Activated naive CD4-positive, alpha-beta T cell treated with anti-CD3 and anti-CD28 coated beads, Interleukin-2, amount 50 U/mL, for 24 hours (primary cell): ENCODE data around the gene UTP14C.
A peak's percentile ranks its signal among the peaks of the same experiment; 100 is the strongest.

Source experiments
- H3K27ac Mint-ChIP-seq: one replicate; pipeline ENCODE4 v1.8.0; 2021; ENCODE audit warnings: mild to moderate bottlenecking, mixed read lengths
- H3K27me3 Mint-ChIP-seq: one replicate; pipeline ENCODE4 v1.8.0; 2021; ENCODE audit warnings: mixed read lengths
- H3K36me3 Mint-ChIP-seq: one replicate; pipeline ENCODE4 v1.8.0; 2021; ENCODE audit warnings: mixed read lengths
- H3K4me1 Mint-ChIP-seq: one replicate; pipeline ENCODE4 v1.8.0; 2021; ENCODE audit warnings: mixed read lengths
- H3K4me3 Mint-ChIP-seq: one replicate; pipeline ENCODE4 v1.8.0; 2021; ENCODE audit warnings: mild to moderate bottlenecking, mixed read lengths
- H3K9me3 Mint-ChIP-seq: one replicate; pipeline ENCODE4 v1.8.0; 2021; ENCODE audit warnings: mixed read lengths

Gene UTP14C

GRCh38 chr13:51997641-51998330, 26.7 kb upstream of the UTP14C start:
- H3K4me3 Mint-ChIP-seq = no peak overlapping the region
- no peak overlapping the region for H3K27ac Mint-ChIP-seq
- no peaks in the 10 kb centered on the region for H3K4me1 Mint-ChIP-seq
- no peaks in the 10 kb centered on the region for H3K27me3 Mint-ChIP-seq
- no peaks in the 10 kb centered on the region for H3K9me3 Mint-ChIP-seq
- no peaks in the 10 kb centered on the region for H3K36me3 Mint-ChIP-seq

- Mint-ChIP-seq H3K9me3 (no peaks in the 10 kb centered on the region), H3K27me3 (no peaks in the 10 kb centered on the region)
Measured at GRCh38 chr13:51998723-51999509, 25.6 kb upstream of the UTP14C start.

GRCh38 chr13:51999510-51999911, 25.0 kb upstream of the UTP14C start:
- H3K36me3 Mint-ChIP-seq = no peaks in the 10 kb centered on the region
- H3K9me3 Mint-ChIP-seq = no peaks in the 10 kb centered on the region
- no peak overlapping the region for H3K27ac Mint-ChIP-seq
- H3K27me3 Mint-ChIP-seq = no peaks in the 10 kb centered on the region
- H3K4me3 Mint-ChIP-seq = no peak overlapping the region
- no peaks in the 10 kb centered on the region for H3K4me1 Mint-ChIP-seq

More at GRCh38 chr13:51998723-51999509, 25.6 kb upstream of the UTP14C start:
- no peak overlapping the region for H3K4me3 Mint-ChIP-seq
- no peaks in the 10 kb centered on the region for H3K4me1 Mint-ChIP-seq
- H3K36me3 Mint-ChIP-seq = no peaks in the 10 kb centered on the region
- no peak overlapping the region for H3K27ac Mint-ChIP-seq

GRCh38 chr13:51999921-52000320, 24.6 kb upstream of the UTP14C start:
- H3K36me3 Mint-ChIP-seq = no peaks in the 10 kb centered on the region
- H3K9me3 Mint-ChIP-seq = no peaks in the 10 kb centered on the region
- H3K4me1 Mint-ChIP-seq = no peaks in the 10 kb centered on the region
- no peak overlapping the region for H3K4me3 Mint-ChIP-seq
- H3K27ac Mint-ChIP-seq = no peak overlapping the region
- H3K27me3 Mint-ChIP-seq = no peaks in the 10 kb centered on the region

- no peaks in the 10 kb centered on the region for H3K4me1 Mint-ChIP-seq
- no peaks in the 10 kb centered on the region for H3K9me3 Mint-ChIP-seq
- H3K36me3 Mint-ChIP-seq = no peaks in the 10 kb centered on the region
- no peak overlapping the region for H3K27ac Mint-ChIP-seq
- no peak overlapping the region for H3K4me3 Mint-ChIP-seq
- no peaks in the 10 kb centered on the region for H3K27me3 Mint-ChIP-seq
Measured at GRCh38 chr13:52001120-52001731, 23.3 kb upstream of the UTP14C start.

GRCh38 chr13:52002361-52002760, 22.1 kb upstream of the UTP14C start:
- H3K4me1 Mint-ChIP-seq = no peaks in the 10 kb centered on the region
- no peaks in the 10 kb centered on the region for H3K27me3 Mint-ChIP-seq
- no peak overlapping the region for H3K4me3 Mint-ChIP-seq
- no peaks in the 10 kb centered on the region for H3K9me3 Mint-ChIP-seq
- no peaks in the 10 kb centered on the region for H3K36me3 Mint-ChIP-seq
- no peak overlapping the region for H3K27ac Mint-ChIP-seq

GRCh38 chr13:52003541-52003940, 20.9 kb upstream of the UTP14C start:
- Mint-ChIP-seq H3K9me3 (no peaks in the 10 kb centered on the region), H3K27me3 (no peaks in the 10 kb centered on the region), H3K27ac (no peak overlapping the region), H3K4me3 (no peak overlapping the region), H3K36me3 (no peaks in the 10 kb centered on the region), H3K4me1 (no peaks in the 10 kb centered on the region)

- Mint-ChIP-seq H3K36me3 (no peaks in the 10 kb centered on the region), H3K4me3 (no peak overlapping the region), H3K27me3 (no peaks in the 10 kb centered on the region), H3K9me3 (no peaks in the 10 kb centered on the region), H3K27ac (no peak overlapping the region), H3K4me1 (no peaks in the 10 kb centered on the region)
Measured at GRCh38 chr13:52004511-52005170, 19.9 kb upstream of the UTP14C start.

GRCh38 chr13:52005841-52006522, 18.5 kb upstream of the UTP14C start:
- peaks cover 4% of the 10 kb centered on the region for H3K27me3 Mint-ChIP-seq
- no peaks in the 10 kb centered on the region for H3K36me3 Mint-ChIP-seq
- no peak overlapping the region for H3K27ac Mint-ChIP-seq
- no peak overlapping the region for H3K4me3 Mint-ChIP-seq
- H3K9me3 Mint-ChIP-seq = no peaks in the 10 kb centered on the region
- peaks cover 3% of the 10 kb centered on the region for H3K4me1 Mint-ChIP-seq

GRCh38 chr13:52006523-52007245, 17.8 kb upstream of the UTP14C start:
- Mint-ChIP-seq H3K36me3 (no peaks in the 10 kb centered on the region), H3K27me3 (peaks cover 5% of the 10 kb centered on the region), H3K9me3 (no peaks in the 10 kb centered on the region)

GRCh38 chr13:52009946-52010345, 14.5 kb upstream of the UTP14C start:
- no peaks in the 10 kb centered on the region for H3K36me3 Mint-ChIP-seq
- H3K9me3 Mint-ChIP-seq = no peaks in the 10 kb centered on the region
- H3K27ac Mint-ChIP-seq = no peak overlapping the region
- peaks cover 13% of the 10 kb centered on the region for H3K4me1 Mint-ChIP-seq
- H3K4me3 Mint-ChIP-seq = peak overlapping the region; percentile 98
- H3K27me3 Mint-ChIP-seq = peaks cover 5% of the 10 kb centered on the region

More at GRCh38 chr13:52006523-52007245, 17.8 kb upstream of the UTP14C start:
- Mint-ChIP-seq H3K4me3 (no peak overlapping the region), H3K4me1 (peaks cover 6% of the 10 kb centered on the region), H3K27ac (no peak overlapping the region)

- peaks cover 18% of the 10 kb centered on the region for H3K4me1 Mint-ChIP-seq
- H3K36me3 Mint-ChIP-seq = peaks cover 5% of the 10 kb centered on the region
- peaks cover 5% of the 10 kb centered on the region for H3K27me3 Mint-ChIP-seq
- no peaks in the 10 kb centered on the region for H3K9me3 Mint-ChIP-seq
- H3K4me3 Mint-ChIP-seq = peak within 1 kb of the TSS; percentile 98
- peak within 1 kb of the TSS; percentile 88 for H3K27ac Mint-ChIP-seq
Measured at GRCh38 chr13:52010890-52011631, 13.4 kb upstream of the UTP14C start, which contains the start of gene ATP7B. Gene ATP7B (minus strand): TSS chr13:52011450. CDS start chr13:52011337, 113 bp downstream.

- peaks cover 5% of the 10 kb centered on the region for H3K27me3 Mint-ChIP-seq
- peak within 1 kb of the TSS; percentile 98 for H3K4me3 Mint-ChIP-seq
- H3K27ac Mint-ChIP-seq = peak within 1 kb of the TSS; percentile 88
- H3K9me3 Mint-ChIP-seq = no peaks in the 10 kb centered on the region
- peaks cover 23% of the 10 kb centered on the region for H3K4me1 Mint-ChIP-seq
- H3K36me3 Mint-ChIP-seq = peaks cover 5% of the 10 kb centered on the region
Measured at GRCh38 chr13:52011632-52012511, 12.6 kb upstream of the UTP14C start, which contains the start of gene ALG11. Gene ALG11 (plus strand): TSS chr13:52012398. CDS start chr13:52012419, 21 bp downstream.
